ENCODE data around the gene USO1.

DNA sequence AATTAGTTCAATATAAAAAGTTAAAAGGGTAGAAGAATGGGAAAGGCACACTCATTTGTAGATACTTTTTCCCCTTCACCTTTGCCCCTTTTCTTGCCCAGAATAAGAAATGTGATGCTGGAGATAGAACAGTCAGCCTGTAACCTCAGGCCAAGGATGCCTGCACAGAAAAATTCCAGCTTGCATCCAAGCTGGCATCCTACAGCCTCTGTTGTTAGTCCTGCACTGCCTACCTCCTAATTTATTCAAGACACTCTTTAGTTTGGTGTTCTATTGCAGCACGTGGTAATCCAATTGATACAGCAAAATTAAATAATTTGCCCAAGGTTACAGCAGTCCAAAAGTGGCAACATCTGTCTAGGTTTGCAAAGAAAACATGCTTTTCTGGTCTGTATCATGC, 9.7 kb upstream of the USO1 start:
- TF ChIP-seq, protein P1, sequence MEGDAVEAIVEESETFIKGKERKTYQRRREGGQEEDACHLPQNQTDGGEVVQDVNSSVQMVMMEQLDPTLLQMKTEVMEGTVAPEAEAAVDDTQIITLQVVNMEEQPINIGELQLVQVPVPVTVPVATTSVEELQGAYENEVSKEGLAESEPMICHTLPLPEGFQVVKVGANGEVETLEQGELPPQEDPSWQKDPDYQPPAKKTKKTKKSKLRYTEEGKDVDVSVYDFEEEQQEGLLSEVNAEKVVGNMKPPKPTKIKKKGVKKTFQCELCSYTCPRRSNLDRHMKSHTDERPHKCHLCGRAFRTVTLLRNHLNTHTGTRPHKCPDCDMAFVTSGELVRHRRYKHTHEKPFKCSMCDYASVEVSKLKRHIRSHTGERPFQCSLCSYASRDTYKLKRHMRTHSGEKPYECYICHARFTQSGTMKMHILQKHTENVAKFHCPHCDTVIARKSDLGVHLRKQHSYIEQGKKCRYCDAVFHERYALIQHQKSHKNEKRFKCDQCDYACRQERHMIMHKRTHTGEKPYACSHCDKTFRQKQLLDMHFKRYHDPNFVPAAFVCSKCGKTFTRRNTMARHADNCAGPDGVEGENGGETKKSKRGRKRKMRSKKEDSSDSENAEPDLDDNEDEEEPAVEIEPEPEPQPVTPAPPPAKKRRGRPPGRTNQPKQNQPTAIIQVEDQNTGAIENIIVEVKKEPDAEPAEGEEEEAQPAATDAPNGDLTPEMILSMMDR (IDR thresholded peaks at IDR 0.05): no peak
- TF ChIP-seq EP300 (IDR thresholded peaks at IDR 0.05) (no peak), POLR2A (IDR thresholded peaks at IDR 0.05; ENCODE audit: low read depth) (no peak), POLR2AphosphoS5 (IDR thresholded peaks at IDR 0.05) (no peak)
